HepG2 (cell line): ENCODE measurements around the gene MIEF1. TPM values are rescaled to one million over a fixed set of nuclear protein-coding genes. Genes with fewer than 3 reads are reported as not detected.

Experiments
- ATAC-seq: fragments of 200-7000 bp; cut with Tn5 transposase; 3 replicates; pipeline ENCODE4 v1.9.1; 2020; ENCODE audit warnings: mild to moderate bottlenecking, moderate library complexity
- BruUV-seq: library from RNA; stranded (reverse); fragments of 400-500 nt; replicated peaks from 2 replicates; lab custom pipeline; 2021; lab: Mats Ljungman, UMichigan
- CTCF ChIA-PET: fragments of 300-600 bp; formaldehyde crosslinking; extraction: SDS; loops from one replicate; lab custom pipeline; 2021; ENCODE audit warnings: low total read pairs, inconsistent platforms, low intra/inter-chr PET ratio; lab: Yijun Ruan, JAX
- POLR2A ChIA-PET: fragments of 350-600 bp; sonication (Branson Sonifier 250); formaldehyde crosslinking; loops from one replicate; lab custom pipeline; 2020; ENCODE audit warnings: antibody characterized with exemption, inconsistent platforms; lab: Yijun Ruan, JAX
- DNase-seq: peaks from one replicate; pipeline ENCODE4 v3.0.0-alpha.2; 2015; ENCODE audit warnings: low spot score
- FAIRE-seq: peaks from 3 replicates; lab custom pipeline; 2011; peaks lifted over from hg19 to GRCh38; lab: Jason Lieb, UNC
- H2AFZ ChIP-seq: one replicate; pipeline ENCODE4 v1.6.1; 2011; ENCODE audit warnings: low read length, inconsistent platforms
- H3K27ac ChIP-seq: fragments of 300-600 bp; 3 replicates; pipeline ENCODE4 v1.8.0; 2011; ENCODE audit warnings: mixed run types, mild to moderate bottlenecking, mixed read lengths, low read length, inconsistent platforms; ENCODE audit not compliant: insufficient read depth; ENCODE audit errors: extremely low read length
- H3K27me3 ChIP-seq, 2 experiments: fragments of 200-600 bp in 1 of 2; 2 replicates in 1 of 2; 3 replicates in 1 of 2; pipeline versions ENCODE4 v1.6.0 to v1.8.0; 2011; ENCODE audit warnings: low read length in 2 of 2, mild to moderate bottlenecking in 2 of 2, moderate library complexity in 2 of 2, inconsistent platforms in 1 of 2; ENCODE audit not compliant: insufficient read depth in 2 of 2, control insufficient read depth in 1 of 2
- H3K36me3 ChIP-seq, 2 experiments: fragments of 200-600 bp in 1 of 2; replicated peaks in 1 of 2; 2 replicates in 1 of 2; 3 replicates in 1 of 2; pipeline versions ENCODE4 v1.5.1 to v1.8.0; 2011; ENCODE audit warnings: low read length in 2 of 2, inconsistent platforms in 1 of 2; ENCODE audit not compliant: insufficient read depth in 2 of 2, control insufficient read depth in 1 of 2
- H3K4me1 ChIP-seq: 2 replicates; pipeline ENCODE4 v1.5.1; 2012; ENCODE audit warnings: low read length, inconsistent platforms; ENCODE audit not compliant: insufficient read depth
- H3K4me2 ChIP-seq: 2 replicates; pipeline ENCODE4 v1.6.0; 2011; ENCODE audit warnings: low read depth, low read length, inconsistent platforms
- H3K4me3 ChIP-seq, 3 experiments: fragments of 200-600 bp in 1 of 3; sonication (generic), shearing (Covaris generic) in 1 of 3; replicated peaks in 1 of 3; 2 replicates each; pipeline ENCODE4 v1.5.1; 2011 to 2016; ENCODE audit warnings: low read length in 3 of 3, inconsistent platforms in 2 of 3, low read depth in 2 of 3, mild to moderate bottlenecking in 2 of 3, control low read depth in 1 of 3, mixed read lengths in 1 of 3; ENCODE audit not compliant: insufficient read depth in 1 of 3
- H3K79me2 ChIP-seq: one replicate; pipeline ENCODE4 v1.6.1; 2011; ENCODE audit warnings: low read length, inconsistent platforms; ENCODE audit not compliant: insufficient read depth
- H3K9ac ChIP-seq: 2 replicates; pipeline ENCODE4 v1.6.0; 2011; ENCODE audit warnings: mild to moderate bottlenecking, low read depth, low read length, inconsistent platforms; ENCODE audit not compliant: insufficient read depth
- H3K9me3 ChIP-seq: 2 replicates; pipeline ENCODE4 v1.5.1; 2012; ENCODE audit warnings: mild to moderate bottlenecking, low read length
- H4K20me1 ChIP-seq: 2 replicates; pipeline ENCODE4 v1.6.0; 2011; ENCODE audit warnings: inconsistent platforms, mild to moderate bottlenecking, low read length, moderate library complexity; ENCODE audit not compliant: insufficient read depth
- ATF7 ChIP-seq, 2 experiments: fragments of 450-650 bp in 1 of 2; sonication (generic) in 1 of 2; formaldehyde crosslinking in 1 of 2; IDR thresholded peaks; 2 replicates each; pipeline versions ENCODE4 v1.4.0 to v1.6.1; 2016 to 2020; ENCODE audit warnings: antibody characterized with exemption in 1 of 2, mild to moderate bottlenecking in 1 of 2, missing genetic modification reagents in 1 of 2
- EP300 ChIP-seq, 3 experiments: sonication (generic) in 1 of 3; formaldehyde crosslinking in 1 of 3; IDR thresholded peaks; 2 replicates each; pipeline versions ENCODE4 v1.5.1 to v1.6.1; 2011 to 2020; ENCODE audit warnings: low read depth in 2 of 3, low read length in 2 of 3, borderline replicate concordance in 1 of 3, improper control_type of control experiment in 1 of 3, mild to moderate bottlenecking in 1 of 3, missing genetic modification reagents in 1 of 3, moderate library complexity in 1 of 3
- FOXM1 ChIP-seq: sonication (generic); formaldehyde crosslinking; IDR thresholded peaks from 2 replicates; pipeline ENCODE4 v1.5.0; 2020; ENCODE audit warnings: missing genetic modification reagents
- GATAD2A ChIP-seq: IDR thresholded peaks from 2 replicates; pipeline ENCODE4 v1.6.1; 2016
- RBAK ChIP-seq: sonication (generic); formaldehyde crosslinking; IDR thresholded peaks from 2 replicates; pipeline ENCODE4 v1.5.1; 2020; ENCODE audit warnings: mild to moderate bottlenecking, missing genetic modification reagents
- RFX5 ChIP-seq: IDR thresholded peaks from 2 replicates; pipeline ENCODE4 v1.6.1; 2011; ENCODE audit warnings: low read depth, low read length, improper control_type of control experiment
- WIZ ChIP-seq: sonication (generic); formaldehyde crosslinking; IDR thresholded peaks from 2 replicates; pipeline ENCODE4 v1.5.1; 2020; ENCODE audit warnings: mild to moderate bottlenecking, missing genetic modification reagents
- ZNF317 ChIP-seq: sonication (generic); formaldehyde crosslinking; IDR thresholded peaks from 2 replicates; pipeline ENCODE4 v1.5.0; 2020; ENCODE audit warnings: mild to moderate bottlenecking, missing genetic modification reagents
- ZSCAN29 ChIP-seq: sonication (generic); formaldehyde crosslinking; conservative IDR thresholded peaks from 2 replicates; pipeline ENCODE4 v1.4.0; 2020; ENCODE audit warnings: mild to moderate bottlenecking, missing genetic modification reagents
- WGBS: methylation state at CpG from one replicate; pipeline ENCODE4 v1.1.6; 2017; ENCODE audit warnings: low lambda C conversion rate; 5-methylcytosine and 5-hydroxymethylcytosine counted together
- in situ Hi-C: cut with HindIII; loops from 2 replicates; pipeline ENCODE4 v1.10.0; 2017; ENCODE audit warnings: low pct_unique_long_range_greater_than_20kb; ENCODE audit not compliant: extremely low pct_ligation_motif_present
- intact Hi-C: fragments of 100-400 bp; cut with micrococcal nuclease; formaldehyde crosslinking; loops from one replicate; pipeline ENCODE4 v1.10.0; 2022; ENCODE audit not compliant: unreplicated experiment
- polyA plus RNA-seq, 8 experiments: library from polyadenylated mRNA; depleted of rRNA in 3 of 8; stranded (reverse) in 7 of 8; unstranded in 1 of 8; fragments of >200 nt; fragmentation: Illumina TruSeq in 4 of 8; extraction: Trizol in 4 of 8; gene quantifications; 2 replicates each; pipeline versions ENCODE4 v1.2.1 to v1.2.3, GENCODE V29; 2011 to 2016; ENCODE audit warnings: low read depth in 4 of 8, missing spikeins in 1 of 8, mixed read lengths in 1 of 8; ENCODE audit not compliant: insufficient read depth in 1 of 8
- total RNA-seq, 5 experiments: library from RNA; depleted of rRNA; stranded (reverse); fragments of >200 nt; fragmentation: Illumina TruSeq; extraction: Trizol; gene quantifications; 2 replicates each; pipeline ENCODE4 v1.2.3, GENCODE V29; 2016; ENCODE audit warnings: low read depth in 1 of 5
- TF ChIP-seq, protein P1 (sequence below): sonication (generic); formaldehyde crosslinking; IDR thresholded peaks from 2 replicates; pipeline ENCODE4 v1.4.0; 2020; ENCODE audit warnings: missing genetic modification reagents, borderline replicate concordance
- TF ChIP-seq, protein P2 (sequence below): IDR thresholded peaks from 2 replicates; pipeline ENCODE4 v1.6.1; 2016
- TF ChIP-seq, protein P3 (sequence below): sonication (generic); formaldehyde crosslinking; conservative IDR thresholded peaks from 2 replicates; pipeline ENCODE4 v1.5.0; 2020; ENCODE audit warnings: missing genetic modification reagents
- TF ChIP-seq, protein P4 (sequence below): conservative IDR thresholded peaks from 2 replicates; pipeline ENCODE4 v1.6.1; 2018; ENCODE audit warnings: missing genetic modification reagents
- TF ChIP-seq, protein P5 (sequence below): sonication (generic); formaldehyde crosslinking; IDR thresholded peaks from 2 replicates; pipeline ENCODE4 v1.5.0; 2020; ENCODE audit warnings: mild to moderate bottlenecking, missing genetic modification reagents

Gene MIEF1
- total and polyA plus RNA-seq, 2 of the 13 experiments (the other 11 are each of a cell fraction or from before 2014, with no cell fraction given): 21.7 to 34.8 TPM

DNA sequence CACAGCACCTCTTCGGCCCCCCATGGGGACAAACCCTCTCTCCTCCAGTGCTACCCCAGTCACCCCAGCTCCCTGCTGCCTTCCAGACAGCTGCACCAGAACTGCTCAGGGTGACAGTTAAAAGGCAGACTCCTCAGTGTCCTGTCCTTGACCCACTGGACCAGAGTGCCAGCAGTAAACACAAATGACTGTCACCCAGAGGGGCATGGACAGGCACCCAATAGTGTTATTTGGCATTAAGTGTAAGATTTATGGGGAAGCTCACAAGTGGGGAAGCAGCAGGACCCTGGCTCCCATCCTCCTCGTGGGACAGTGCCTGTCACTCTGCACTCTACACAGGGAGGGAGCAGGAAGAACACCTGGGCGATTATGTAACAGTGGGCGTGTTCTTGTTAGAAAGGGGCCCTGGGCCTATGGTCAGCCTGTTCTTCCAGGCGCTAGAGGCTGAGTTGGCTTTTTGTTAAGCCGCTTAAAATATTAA, 25.4 kb downstream of the MIEF1 start:
- Histone ChIP-seq H3K27ac (peak overlapping the region; percentile 40), H3K36me3 (peaks cover 13 to 24% of the 10 kb centered on the region in 2 experiments), H3K4me1 (peaks cover 84% of the 10 kb centered on the region), H3K4me3 (no peak overlapping the region), H3K9me3 (no peaks in the 10 kb centered on the region), H3K9ac (no peak overlapping the region), H3K4me2 (peak overlapping the region; percentile 33; the same call in 1 of the 2 replicates), H4K20me1 (peaks cover 52% of the 10 kb centered on the region), H3K27me3 (no peaks in the 10 kb centered on the region; a peak in 1 of 5 replicates), H2AFZ (no peak overlapping the region), H3K79me2 (peaks cover 30% of the 10 kb centered on the region)
- peak; percentile 10 for ATAC-seq
- POLR2A ChIA-PET: interaction anchor here (0.6 to 11.2 kb wide), 5 partner anchors 10 to 208 kb away, joined by 3 to 167 read pairs (median 4); partner anchors contain the start of genes MIEF1 and RPL3
- peak; percentile 48 for FAIRE-seq
- WGBS: 17% methylated on average over 3 of the region's 6 CpGs
- in situ Hi-C loops: no loop called here
- intact Hi-C loops: no loop called here
- BruUV-seq: no TSS peak
- CTCF ChIA-PET: interaction anchor here (1.2 kb wide), 1 partner anchor 32 kb away, joined by 4 read pairs; no protein-coding TSS in a partner anchor
- peak; percentile 74 for DNase-seq
- no peak for TF ChIP-seq WIZ
- TF ChIP-seq ZSCAN29 (CRISPR knock-in tag): no peak
- no peak for TF ChIP-seq RBAK (CRISPR knock-in tag)
- TF ChIP-seq EP300 (IDR thresholded peaks at IDR 0.05; ENCODE audit: low read depth in 2 of 2, low read length in 2 of 2): no peak
- no peak for TF ChIP-seq EP300 (CRISPR knock-in tag; IDR thresholded peaks at IDR 0.05; ENCODE audit: borderline replicate concordance)
- peak; percentile 39; the same call in 1 of the 2 replicates for TF ChIP-seq ZNF317 (CRISPR knock-in tag)
- TF ChIP-seq RFX5: no peak
- TF ChIP-seq, protein P1, sequence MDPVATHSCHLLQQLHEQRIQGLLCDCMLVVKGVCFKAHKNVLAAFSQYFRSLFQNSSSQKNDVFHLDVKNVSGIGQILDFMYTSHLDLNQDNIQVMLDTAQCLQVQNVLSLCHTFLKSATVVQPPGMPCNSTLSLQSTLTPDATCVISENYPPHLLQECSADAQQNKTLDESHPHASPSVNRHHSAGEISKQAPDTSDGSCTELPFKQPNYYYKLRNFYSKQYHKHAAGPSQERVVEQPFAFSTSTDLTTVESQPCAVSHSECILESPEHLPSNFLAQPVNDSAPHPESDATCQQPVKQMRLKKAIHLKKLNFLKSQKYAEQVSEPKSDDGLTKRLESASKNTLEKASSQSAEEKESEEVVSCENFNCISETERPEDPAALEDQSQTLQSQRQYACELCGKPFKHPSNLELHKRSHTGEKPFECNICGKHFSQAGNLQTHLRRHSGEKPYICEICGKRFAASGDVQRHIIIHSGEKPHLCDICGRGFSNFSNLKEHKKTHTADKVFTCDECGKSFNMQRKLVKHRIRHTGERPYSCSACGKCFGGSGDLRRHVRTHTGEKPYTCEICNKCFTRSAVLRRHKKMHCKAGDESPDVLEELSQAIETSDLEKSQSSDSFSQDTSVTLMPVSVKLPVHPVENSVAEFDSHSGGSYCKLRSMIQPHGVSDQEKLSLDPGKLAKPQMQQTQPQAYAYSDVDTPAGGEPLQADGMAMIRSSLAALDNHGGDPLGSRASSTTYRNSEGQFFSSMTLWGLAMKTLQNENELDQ (CRISPR knock-in tag): no peak
- TF ChIP-seq, protein P2, sequence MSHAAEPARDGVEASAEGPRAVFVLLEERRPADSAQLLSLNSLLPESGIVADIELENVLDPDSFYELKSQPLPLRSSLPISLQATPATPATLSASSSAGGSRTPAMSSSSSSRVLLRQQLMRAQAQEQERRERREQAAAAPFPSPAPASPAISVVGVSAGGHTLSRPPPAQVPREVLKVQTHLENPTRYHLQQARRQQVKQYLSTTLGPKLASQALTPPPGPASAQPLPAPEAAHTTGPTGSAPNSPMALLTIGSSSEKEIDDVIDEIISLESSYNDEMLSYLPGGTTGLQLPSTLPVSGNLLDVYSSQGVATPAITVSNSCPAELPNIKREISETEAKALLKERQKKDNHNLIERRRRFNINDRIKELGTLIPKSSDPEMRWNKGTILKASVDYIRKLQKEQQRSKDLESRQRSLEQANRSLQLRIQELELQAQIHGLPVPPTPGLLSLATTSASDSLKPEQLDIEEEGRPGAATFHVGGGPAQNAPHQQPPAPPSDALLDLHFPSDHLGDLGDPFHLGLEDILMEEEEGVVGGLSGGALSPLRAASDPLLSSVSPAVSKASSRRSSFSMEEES: no peak
- TF ChIP-seq, protein P3, sequence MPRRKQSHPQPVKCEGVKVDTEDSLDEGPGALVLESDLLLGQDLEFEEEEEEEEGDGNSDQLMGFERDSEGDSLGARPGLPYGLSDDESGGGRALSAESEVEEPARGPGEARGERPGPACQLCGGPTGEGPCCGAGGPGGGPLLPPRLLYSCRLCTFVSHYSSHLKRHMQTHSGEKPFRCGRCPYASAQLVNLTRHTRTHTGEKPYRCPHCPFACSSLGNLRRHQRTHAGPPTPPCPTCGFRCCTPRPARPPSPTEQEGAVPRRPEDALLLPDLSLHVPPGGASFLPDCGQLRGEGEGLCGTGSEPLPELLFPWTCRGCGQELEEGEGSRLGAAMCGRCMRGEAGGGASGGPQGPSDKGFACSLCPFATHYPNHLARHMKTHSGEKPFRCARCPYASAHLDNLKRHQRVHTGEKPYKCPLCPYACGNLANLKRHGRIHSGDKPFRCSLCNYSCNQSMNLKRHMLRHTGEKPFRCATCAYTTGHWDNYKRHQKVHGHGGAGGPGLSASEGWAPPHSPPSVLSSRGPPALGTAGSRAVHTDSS (CRISPR knock-in tag): no peak
- TF ChIP-seq FOXM1 (CRISPR knock-in tag): no peak
- peak; percentile 53 for TF ChIP-seq GATAD2A
- TF ChIP-seq ATF7 (IDR thresholded peaks at IDR 0.05): no peak
- TF ChIP-seq ATF7 (CRISPR knock-in tag; IDR thresholded peaks at IDR 0.05): no peak
- TF ChIP-seq, protein P4, sequence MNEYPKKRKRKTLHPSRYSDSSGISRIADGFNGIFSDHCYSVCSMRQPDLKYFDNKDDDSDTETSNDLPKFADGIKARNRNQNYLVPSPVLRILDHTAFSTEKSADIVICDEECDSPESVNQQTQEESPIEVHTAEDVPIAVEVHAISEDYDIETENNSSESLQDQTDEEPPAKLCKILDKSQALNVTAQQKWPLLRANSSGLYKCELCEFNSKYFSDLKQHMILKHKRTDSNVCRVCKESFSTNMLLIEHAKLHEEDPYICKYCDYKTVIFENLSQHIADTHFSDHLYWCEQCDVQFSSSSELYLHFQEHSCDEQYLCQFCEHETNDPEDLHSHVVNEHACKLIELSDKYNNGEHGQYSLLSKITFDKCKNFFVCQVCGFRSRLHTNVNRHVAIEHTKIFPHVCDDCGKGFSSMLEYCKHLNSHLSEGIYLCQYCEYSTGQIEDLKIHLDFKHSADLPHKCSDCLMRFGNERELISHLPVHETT (CRISPR knock-in tag): no peak
- TF ChIP-seq, protein P5, sequence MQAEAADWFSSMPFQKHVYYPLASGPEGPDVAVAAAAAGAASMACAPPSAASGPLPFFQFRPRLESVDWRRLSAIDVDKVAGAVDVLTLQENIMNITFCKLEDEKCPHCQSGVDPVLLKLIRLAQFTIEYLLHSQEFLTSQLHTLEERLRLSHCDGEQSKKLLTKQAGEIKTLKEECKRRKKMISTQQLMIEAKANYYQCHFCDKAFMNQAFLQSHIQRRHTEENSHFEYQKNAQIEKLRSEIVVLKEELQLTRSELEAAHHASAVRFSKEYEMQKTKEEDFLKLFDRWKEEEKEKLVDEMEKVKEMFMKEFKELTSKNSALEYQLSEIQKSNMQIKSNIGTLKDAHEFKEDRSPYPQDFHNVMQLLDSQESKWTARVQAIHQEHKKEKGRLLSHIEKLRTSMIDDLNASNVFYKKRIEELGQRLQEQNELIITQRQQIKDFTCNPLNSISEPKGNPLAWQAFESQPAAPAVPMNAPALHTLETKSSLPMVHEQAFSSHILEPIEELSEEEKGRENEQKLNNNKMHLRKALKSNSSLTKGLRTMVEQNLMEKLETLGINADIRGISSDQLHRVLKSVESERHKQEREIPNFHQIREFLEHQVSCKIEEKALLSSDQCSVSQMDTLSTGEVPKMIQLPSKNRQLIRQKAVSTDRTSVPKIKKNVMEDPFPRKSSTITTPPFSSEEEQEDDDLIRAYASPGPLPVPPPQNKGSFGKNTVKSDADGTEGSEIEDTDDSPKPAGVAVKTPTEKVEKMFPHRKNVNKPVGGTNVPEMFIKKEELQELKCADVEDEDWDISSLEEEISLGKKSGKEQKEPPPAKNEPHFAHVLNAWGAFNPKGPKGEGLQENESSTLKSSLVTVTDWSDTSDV (CRISPR knock-in tag): no peak
